GM12874 (cell line): Measurements from ENCODE around the gene FAM217A.

Experiments used
- CTCF ChIP-seq: IDR thresholded peaks from 2 replicates; pipeline ENCODE4 v1.5.1; 2011; ENCODE audit warnings: low read depth, mild to moderate bottlenecking, control low read depth, low read length, moderate library complexity; ENCODE audit not compliant: insufficient read depth

Gene FAM217A

GRCh38 chr6:4113649-4114048, 34.7 kb upstream of the FAM217A start:
- no peak for TF ChIP-seq CTCF

GRCh38 chr6:4112366-4112765, 33.4 kb upstream of the FAM217A start:
- TF ChIP-seq CTCF, result no peak

DNA sequence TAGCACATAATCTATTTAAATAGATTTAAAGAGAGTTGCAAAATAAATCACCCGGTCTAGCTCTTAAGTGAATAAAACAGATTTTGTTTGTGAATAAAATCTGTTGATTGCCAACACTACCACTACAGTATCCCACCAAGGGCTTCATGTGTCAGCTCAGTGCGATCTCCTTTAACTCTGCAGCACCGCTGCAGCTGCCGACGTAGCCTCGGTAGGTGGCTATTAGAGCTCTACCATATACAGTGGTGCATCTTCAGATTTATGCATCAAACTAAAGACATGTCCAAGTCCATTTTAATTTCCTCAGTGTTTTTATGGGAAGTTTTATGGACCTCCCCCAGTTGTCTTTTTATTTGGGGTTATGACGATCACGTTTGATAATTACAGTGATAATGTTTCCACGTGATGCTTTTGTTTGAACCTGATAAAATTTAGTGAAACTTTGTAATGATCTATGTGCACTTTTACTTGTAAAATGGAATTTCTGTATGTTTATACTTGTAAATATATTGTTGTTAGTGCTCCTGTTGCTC, 29.7 kb upstream of the FAM217A start:
- TF ChIP-seq CTCF, result no peak

DNA sequence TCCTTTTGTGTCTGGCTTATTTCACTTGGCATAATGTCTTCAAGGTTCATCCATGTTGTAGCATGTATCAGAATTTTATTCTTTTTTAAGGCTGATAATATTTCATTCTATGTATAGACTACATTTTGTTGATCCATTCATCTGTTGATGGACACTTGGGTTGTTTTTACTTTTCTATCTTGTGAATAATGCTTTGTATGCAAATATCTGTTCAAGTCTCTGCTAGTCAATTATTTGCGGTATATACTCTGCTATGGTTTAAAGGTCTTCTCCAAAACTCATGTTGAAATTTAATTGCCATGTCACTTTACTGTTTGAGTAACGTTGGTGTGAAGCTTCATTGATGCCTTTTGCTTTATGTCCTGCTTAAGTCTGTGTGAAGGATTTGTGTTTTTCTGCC, 28.9 kb upstream of the FAM217A start:
- TF ChIP-seq CTCF, result no peak

GRCh38 chr6:4105980-4106536, 27.1 kb upstream of the FAM217A start:
- no peak for TF ChIP-seq CTCF

DNA sequence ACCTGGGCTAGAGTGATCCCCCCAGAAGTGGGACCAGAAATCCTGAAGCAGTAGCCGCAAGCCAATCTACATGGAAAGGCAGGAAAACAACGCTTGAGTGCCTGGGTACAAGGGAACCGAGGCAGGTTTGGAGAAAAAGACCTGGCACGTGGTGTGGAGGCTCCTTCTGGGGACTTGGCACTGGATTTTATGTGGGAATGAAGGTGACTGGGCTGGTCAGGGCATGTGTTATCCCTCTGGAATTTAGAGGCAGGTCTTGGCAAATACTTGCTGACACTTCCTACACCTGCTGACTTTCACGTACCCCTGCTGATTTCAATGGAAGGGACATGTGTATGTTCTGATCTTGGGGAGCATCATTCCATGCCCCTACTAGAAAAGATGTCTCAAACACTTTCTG, 25.0 kb upstream of the FAM217A start:
- TF ChIP-seq CTCF, result no peak

DNA sequence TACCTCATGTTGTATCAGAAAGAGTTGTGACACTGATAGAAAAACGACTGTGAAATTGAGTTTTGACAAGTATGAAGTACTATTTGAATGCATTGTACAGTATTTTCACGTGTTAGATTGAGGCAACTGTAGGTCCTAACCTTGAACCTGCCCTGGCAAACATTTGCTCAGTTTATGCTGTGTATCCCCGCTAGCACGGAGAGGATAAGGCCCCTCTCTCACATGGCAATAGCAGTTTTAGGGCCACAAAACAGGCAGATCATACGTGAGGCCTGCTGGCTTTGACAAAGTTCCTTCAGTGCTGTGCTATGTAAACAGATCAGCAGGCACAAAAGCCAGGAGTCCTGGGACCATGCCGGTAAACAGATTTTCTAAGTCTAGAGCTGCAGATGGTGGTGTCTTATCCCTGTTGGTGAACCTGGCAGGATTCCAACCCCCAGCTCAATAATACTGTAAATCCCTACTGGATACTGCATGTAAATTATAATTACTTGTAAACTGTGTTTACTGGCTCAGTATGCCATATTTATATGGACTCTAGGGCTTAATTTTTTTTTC, 23.8 kb upstream of the FAM217A start:
- TF ChIP-seq CTCF, result no peak

DNA sequence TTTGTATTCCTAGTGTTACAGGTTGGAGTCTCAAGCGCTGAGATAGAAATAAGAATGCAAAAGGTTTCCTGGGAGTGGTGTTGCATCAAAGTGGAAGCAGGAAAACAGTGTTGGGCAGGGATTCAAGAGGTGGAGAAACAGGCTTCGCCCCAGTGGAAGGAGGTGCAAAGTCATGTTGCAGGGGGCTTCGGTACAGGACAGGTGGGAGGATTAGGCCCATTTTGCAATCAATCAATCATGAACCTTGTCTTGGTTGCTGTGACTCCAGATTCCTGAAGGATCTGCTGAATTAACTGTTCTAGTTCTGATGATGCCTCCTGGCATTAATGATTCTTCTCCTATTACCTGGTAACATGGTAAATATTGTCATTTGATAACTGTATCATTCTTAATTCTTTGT, 22.4 kb upstream of the FAM217A start:
- TF ChIP-seq CTCF, result no peak
